ENCODE results near the gene SOX6.

SOX6 gene

GRCh38 chr11:16364254-16364653 lies 7.9 kb upstream of the SOX6 start:
- no peak for DNase-seq (ENCODE audit: low read depth in 3 of 3)

GRCh38 chr11:16363706-16364105 lies 7.4 kb upstream of the SOX6 start:
- no peak for DNase-seq (ENCODE audit: low read depth in 3 of 3)

- DNase-seq (ENCODE audit: low read depth in 3 of 3), result no peak
Measured at GRCh38 chr11:16361108-16361865, 4.9 kb upstream of the SOX6 start.

DNA sequence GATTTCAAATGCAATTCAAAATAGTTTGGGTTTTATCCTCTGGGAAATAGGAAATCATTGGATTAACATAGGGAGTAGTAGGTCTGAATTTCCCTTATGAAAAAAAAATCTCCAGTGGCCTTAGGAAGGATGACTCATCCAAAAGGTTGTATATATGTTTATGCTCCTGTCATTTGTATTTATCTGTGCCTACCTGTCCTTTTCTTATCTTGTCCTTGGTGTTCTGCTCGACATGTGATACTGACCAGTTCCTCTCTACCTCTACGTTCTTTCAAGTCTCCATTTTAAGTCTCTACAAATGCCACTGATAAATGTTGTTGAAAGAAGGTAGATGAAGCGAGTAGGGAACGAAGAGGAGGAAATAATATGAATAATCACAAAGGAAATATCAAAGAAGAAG lies 3.0 kb upstream of the SOX6 start:
- DNase-seq (ENCODE audit: low read depth in 3 of 3), result no peak

GRCh38 chr11:16358726-16359125 lies 2.4 kb upstream of the SOX6 start:
- DNase-seq (ENCODE audit: low read depth in 3 of 3), result no peak

DNA sequence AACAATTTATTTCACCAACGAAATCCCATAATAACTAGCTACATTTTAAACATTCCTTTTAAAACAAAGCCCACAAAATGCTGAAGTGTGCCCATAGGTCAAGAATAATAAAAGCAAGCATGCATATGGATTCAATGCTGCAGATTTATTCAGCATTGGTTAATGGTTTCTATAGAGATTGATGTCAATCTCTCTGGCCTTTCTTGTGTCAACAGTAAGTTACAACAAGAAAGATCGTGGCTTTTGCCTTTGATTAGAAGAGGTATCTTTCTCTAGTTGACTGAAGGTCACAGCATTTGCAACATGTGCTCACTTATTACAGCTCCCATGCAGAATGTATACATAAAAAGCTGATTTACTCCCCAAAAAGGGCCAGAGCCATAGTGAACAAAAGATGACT lies 1.4 kb upstream of the SOX6 start:
- no peak for DNase-seq (ENCODE audit: low read depth in 3 of 3)

GRCh38 chr11:16356761-16357393 lies 531 bp upstream of the SOX6 start:
- no peak for DNase-seq (ENCODE audit: low read depth in 3 of 3)

GRCh38 chr11:16352707-16353106 lies 3.6 kb downstream of the SOX6 start:
- DNase-seq (ENCODE audit: low read depth in 3 of 3), result no peak

- no peak for DNase-seq (ENCODE audit: low read depth in 3 of 3)
Measured at GRCh38 chr11:16350125-16350524, 6.2 kb downstream of the SOX6 start.

DNA sequence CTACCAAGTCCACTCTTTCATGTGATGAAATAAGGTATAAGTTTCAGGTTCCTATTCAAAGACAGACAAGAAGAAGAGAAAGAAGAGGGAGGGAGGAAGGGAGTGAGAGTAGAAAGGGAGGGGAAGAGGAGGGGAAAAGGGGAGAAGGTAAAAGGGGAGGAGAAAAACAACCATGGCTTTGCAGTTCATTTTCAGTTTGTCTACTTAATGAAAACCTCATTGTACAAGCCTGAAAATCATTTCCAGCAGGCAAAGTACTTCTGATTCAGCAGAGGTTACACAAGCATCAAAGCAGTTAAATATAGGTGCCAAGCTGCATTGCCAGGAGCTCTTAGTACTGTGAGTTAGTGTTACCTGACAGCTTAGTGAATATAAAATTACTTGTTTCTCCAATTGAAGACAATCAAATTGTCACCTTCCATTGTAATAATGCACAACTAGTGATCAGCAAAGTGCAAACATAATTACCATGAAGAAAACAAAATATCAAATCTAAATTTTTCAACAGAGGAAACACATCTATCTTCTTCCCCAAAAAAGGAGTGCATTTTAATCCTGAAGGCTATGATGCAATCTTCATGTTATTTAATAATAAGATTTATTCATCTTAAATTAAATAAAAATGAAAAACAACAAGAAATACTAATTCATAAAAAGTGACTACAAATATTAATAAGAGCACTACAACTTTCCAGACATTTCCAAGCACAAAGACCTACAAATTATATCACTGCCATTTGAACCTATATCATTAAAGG lies 8.2 kb downstream of the SOX6 start:
- DNase-seq (ENCODE audit: low read depth in 3 of 3), result no peak

- no peak for DNase-seq (ENCODE audit: low read depth in 3 of 3)
Measured at GRCh38 chr11:16346975-16347374, 9.4 kb downstream of the SOX6 start.

GRCh38 chr11:16341853-16342252 lies 14.5 kb downstream of the SOX6 start:
- DNase-seq (ENCODE audit: low read depth in 3 of 3), result no peak

DNA sequence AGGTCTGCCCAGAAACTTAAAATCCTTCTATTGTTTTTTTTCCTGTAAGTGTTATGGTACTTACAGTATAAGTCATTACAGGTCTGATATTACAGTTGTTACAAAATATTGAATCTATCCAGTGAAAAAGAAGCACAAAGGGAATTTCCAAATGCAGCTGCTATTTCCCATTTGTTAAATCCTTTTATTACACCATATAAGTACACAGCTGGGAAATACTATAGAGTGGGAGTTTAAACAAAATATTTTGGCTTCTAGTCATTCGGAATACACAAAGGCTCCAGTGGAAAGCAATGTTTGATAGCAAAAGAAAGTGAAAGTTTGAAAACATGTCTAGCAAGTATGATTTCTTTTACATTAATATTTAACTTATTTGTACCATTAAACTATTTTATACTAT lies 18.0 kb downstream of the SOX6 start:
- no peak for DNase-seq (ENCODE audit: low read depth in 3 of 3)

DNA sequence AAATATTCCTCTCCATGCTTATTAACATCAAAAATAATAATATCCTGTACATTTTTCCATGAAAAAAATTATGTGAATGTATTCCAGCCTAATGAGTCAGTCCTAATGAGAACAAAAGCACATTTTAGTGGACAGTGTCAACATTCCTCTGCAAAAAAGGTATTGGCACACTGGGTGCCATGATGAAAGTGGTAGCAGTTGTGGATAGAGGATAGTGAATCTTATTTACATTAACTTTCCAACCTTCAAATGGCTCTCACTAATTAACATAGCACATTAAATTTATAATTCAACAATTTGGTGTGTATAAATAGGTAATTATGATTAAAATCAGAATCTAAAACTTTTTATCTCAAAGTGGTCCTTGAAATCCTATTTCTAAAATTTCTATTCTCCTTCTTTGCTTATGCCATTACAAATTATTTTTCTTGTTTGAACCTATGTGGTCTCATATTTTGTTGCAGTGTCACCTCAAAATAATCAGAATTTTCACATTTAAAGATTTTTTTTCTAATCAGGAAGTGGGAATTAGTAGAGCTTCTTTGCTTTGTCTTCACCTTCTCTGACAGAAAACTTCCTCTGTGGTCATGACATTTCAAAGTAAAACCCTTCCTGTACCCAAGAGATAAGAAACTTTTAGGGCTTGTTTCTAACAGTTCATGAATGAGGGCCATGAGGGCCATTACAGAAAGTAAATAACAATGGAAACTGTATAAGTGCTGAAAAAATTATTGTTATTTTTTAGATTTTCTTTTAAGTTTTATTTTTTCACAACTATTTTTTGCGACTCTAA lies 18.7 kb downstream of the SOX6 start:
- DNase-seq (ENCODE audit: low read depth in 3 of 3), result no peak

DNA sequence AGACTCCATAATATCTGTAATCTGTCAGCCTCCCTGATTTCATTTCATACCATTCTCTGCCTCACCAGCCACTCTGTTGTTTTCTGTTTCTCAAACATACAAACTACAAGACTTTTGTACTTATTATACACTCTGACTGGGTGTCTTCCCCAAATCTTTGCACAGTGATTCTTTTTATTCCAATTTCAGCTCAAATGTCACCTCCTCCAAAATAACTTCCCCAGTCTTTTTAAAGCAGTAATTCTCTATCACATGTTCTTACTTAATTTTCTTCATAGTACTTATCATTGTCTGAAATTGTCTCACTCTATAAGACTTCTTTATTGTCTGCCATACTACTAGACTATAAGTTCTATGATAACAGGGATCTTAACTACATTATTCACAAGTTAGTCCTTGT lies 19.6 kb downstream of the SOX6 start:
- no peak for DNase-seq (ENCODE audit: low read depth in 3 of 3)

DNA sequence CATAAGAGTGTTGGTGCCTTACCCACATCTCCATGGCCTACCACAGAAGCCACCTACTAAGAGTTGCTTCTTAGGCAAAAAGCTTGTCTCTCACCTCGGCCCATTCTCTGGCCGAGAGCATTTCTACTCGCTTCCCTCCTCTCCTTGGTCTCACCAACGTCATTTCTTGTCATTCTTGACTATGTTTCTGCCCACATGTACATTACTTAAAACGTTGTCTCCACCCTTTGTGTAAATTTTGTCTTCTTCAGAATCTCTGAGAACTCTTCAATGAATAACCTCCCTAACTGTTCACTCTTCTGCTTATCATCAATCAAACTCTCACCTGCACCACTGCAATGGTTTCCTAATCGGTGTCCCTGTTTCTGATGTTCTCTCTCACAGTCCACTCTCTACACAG lies 20.1 kb downstream of the SOX6 start:
- DNase-seq (ENCODE audit: low read depth in 3 of 3), result no peak

DNA sequence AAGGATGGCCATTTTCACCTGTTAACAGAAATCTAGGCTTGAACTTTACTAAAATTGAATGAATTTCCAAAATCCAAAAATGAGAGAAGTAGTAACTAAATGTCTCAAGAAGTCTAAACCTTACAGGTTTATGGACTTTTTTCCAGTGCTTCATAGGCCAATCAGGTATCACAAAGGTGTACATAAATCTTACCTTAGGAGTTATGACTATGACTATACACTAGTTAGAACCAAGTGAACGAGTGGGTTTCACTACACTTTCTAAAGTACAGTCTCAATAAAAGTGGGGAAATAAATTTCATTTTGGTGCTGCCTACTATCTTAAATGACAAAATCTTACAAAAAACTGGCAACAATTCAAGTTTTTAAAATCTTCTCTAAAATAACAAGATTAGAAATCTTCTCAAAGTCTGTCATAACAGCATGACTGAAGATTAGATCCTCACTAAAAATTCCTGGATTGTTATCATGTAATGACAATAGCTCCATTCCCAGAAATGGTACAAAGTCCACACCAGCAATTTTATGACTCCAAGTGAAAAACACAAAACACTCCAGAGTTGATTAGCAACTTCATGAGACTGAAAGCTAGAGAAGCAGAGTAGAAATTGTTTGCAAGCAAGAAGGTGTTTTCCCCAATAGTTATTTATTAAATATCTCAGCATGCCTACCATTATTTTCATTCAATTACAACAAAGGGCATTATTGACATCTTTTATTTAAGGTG lies 20.9 kb downstream of the SOX6 start:
- no peak for DNase-seq (ENCODE audit: low read depth in 3 of 3)

DNA sequence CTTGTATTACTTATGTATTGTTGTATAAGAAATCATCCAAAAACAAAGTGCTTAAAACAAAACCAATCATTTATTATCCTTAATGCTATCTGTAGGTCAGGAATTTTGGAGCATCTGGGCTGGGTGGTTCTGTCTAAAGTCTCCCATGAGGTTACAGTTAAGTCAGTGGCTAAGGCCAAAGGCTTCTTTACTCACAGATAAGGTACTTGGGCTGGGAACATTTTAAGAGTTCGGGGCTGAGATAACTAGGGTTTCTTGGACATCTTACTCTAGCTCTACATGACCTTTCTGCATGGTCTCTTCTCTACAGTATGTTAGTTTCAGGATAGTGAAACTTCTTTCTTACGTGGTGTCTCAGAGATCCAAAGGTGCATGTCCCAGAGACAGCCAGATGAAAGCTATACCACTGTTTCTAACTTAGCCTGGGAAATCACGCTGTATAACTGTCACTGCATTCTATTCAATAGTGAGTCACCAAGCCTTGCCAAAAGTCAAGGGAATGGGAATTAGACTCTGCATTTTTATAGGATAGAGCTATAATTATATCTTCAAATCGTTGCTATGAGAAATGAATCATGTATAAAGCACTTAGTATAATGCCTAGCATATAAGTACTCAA lies 29.6 kb downstream of the SOX6 start:
- DNase-seq (ENCODE audit: low read depth in 3 of 3), result no peak

DNA sequence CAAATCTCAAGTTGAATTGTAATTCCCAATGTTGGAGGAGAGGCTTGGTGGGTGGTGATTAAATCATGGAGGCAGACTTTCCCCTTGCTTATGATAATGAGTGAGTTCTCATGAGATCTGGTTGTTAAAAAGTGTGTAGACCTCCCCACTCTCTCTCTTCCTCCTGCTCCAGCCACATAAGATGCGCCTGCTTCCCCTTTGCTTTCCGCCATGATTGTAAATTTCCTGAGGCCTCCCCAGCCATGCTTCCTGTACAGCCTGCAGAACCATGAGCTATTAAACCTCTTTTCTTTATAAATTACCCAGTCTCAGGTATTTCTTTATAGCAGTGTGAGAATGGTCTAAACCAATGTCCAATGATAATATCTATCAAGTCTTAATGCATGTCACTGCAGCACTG lies 34.2 kb downstream of the SOX6 start:
- DNase-seq (ENCODE audit: low read depth in 3 of 3), result no peak

DNA sequence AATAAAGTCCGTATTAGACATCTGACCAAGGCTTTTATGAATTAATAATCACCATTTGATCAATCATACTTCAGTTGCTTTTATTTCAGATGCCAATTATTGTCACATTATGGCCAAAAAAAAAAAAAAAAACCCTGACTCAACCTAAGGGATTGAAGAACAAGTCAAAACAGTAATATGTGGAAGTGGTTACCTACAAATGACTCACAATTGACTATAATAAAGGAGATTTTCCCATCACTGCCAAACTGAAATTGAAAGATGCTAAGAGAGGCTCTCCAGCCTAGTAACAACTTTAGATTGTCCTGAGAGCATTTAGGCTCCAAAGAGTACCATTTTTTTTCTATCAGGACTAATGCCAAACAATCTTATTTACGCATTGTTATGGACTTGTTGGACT lies 35.2 kb downstream of the SOX6 start:
- DNase-seq (ENCODE audit: low read depth in 3 of 3), result no peak

GRCh38 chr11:16318320-16318719 lies 38.0 kb downstream of the SOX6 start:
- no peak for DNase-seq (ENCODE audit: low read depth in 3 of 3)

Measured in stimulated activated CD4-positive, alpha-beta T cell treated with anti-CD3 and anti-CD28 coated beads, TNF-alpha, amount 100 ng/mL, for 24 hours (primary cell).